Measurements from ENCODE around the gene CRYBA4. TPM values are rescaled to one million over a fixed set of nuclear protein-coding genes. Genes with fewer than 3 reads are reported as not detected.

CRYBA4 gene
- total and polyA plus RNA-seq, 10 of the 15 experiments (the other 5 are each of a cell fraction or from before 2014, with no cell fraction given), result 0.12 to 0.17 TPM; not detected in 8

DNA sequence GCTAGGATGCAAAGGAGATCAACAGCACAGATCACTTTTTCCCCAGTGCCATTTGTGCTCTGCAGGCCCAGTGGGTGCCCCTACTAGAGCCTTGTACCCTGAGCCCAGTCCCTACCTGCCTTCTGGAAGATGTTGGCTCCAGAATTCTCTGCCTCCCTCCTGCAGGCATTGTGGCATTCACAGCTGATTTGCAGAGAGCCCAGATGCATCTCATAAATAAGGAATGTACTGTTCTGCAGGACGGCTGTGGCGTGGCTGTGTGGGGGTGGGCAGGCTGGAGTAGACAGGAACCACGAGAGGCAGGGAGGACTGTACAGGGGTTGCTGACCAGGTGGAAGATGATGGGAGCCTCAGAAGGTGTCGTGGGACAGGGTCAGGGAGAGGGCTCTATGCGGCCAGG lies 24.4 kb downstream of the CRYBA4 start (continued):
- TF ChIP-seq RELA (IDR thresholded peaks at IDR 0.05; ENCODE audit: borderline replicate concordance, partially characterized antibody), result no peak

DNA sequence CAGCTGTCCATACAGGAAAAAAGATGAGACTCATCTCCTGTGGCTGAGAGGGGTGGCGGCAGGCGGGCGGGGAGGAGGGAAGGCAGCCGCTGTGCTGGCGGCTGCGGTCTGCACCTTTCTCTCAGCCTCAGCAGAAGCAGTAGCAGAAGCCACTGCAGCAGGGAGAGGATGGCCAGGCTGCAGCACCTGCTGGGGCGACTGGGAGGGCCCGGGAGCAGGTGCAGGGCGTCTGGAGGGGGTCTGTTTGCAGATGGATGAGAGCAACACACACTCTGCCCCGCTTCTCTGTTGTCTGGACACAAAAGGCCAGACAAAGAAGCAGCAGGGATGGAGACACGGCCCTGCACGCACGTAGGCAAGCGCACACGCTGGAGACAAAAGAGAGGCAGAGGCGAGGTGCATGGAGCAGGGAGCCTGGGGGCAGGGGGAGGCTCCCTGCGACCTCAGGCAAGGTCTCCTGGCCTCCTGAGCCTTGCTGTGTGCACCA lies 26.3 kb downstream of the CRYBA4 start:
- Histone ChIP-seq H3K9me3 (replicated peaks; ENCODE audit: control insufficient read depth, insufficient read depth, low read length) (no peaks in the 10 kb centered on the region), H3K36me3 (ENCODE audit: control insufficient read depth in 2 of 2, insufficient read depth in 2 of 2, low read length in 1 of 2) (no peaks in the 10 kb centered on the region), H4K20me1 (ENCODE audit: control insufficient read depth, insufficient read depth) (no peaks in the 10 kb centered on the region; the same call in 1 of the 2 replicates), H3K79me2 (ENCODE audit: control insufficient read depth, insufficient read depth, low read length) (no peaks in the 10 kb centered on the region), H3K9ac (ENCODE audit: control insufficient read depth, insufficient read depth, low read length) (no peak overlapping the region), H3K4me3 (no peak overlapping the region), H3K4me2 (ENCODE audit: control insufficient read depth, insufficient read depth) (no peak overlapping the region), H3K27me3 (replicated peaks in 1 of 2; ENCODE audit: control insufficient read depth in 2 of 2, insufficient read depth in 2 of 2, low read length in 1 of 2) (peaks cover 0 to 4% of the 10 kb centered on the region in 2 experiments; a peak in 2 of 4 replicates), H3K27ac (ENCODE audit: control insufficient read depth, insufficient read depth) (no peak overlapping the region), H2AFZ (ENCODE audit: control insufficient read depth, low read depth, low read length) (no peak overlapping the region), H3K4me1 (ENCODE audit: control insufficient read depth, insufficient read depth, low read length) (peaks cover 30% of the 10 kb centered on the region)
- in situ Hi-C loops (cut with MboI) (no loop called here), intact Hi-C loops (cut with micrococcal nuclease; ENCODE audit: unreplicated experiment) (no loop called here)
- TF ChIP-seq, protein P1, sequence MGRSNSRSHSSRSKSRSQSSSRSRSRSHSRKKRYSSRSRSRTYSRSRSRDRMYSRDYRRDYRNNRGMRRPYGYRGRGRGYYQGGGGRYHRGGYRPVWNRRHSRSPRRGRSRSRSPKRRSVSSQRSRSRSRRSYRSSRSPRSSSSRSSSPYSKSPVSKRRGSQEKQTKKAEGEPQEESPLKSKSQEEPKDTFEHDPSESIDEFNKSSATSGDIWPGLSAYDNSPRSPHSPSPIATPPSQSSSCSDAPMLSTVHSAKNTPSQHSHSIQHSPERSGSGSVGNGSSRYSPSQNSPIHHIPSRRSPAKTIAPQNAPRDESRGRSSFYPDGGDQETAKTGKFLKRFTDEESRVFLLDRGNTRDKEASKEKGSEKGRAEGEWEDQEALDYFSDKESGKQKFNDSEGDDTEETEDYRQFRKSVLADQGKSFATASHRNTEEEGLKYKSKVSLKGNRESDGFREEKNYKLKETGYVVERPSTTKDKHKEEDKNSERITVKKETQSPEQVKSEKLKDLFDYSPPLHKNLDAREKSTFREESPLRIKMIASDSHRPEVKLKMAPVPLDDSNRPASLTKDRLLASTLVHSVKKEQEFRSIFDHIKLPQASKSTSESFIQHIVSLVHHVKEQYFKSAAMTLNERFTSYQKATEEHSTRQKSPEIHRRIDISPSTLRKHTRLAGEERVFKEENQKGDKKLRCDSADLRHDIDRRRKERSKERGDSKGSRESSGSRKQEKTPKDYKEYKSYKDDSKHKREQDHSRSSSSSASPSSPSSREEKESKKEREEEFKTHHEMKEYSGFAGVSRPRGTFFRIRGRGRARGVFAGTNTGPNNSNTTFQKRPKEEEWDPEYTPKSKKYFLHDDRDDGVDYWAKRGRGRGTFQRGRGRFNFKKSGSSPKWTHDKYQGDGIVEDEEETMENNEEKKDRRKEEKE (IDR thresholded peaks at IDR 0.05), result no peak
- TF ChIP-seq TCF12 (IDR thresholded peaks at IDR 0.05; ENCODE audit: low read depth, low read length), result peak; percentile 44; the same call in 1 of the 2 replicates
- 0 out of 2 replicates have a peak, but pooled peaks have one; percentile 22 for TF ChIP-seq RUNX3 (IDR thresholded peaks at IDR 0.05; ENCODE audit: low read length)
- FAIRE-seq (no peak), DNase-seq (ENCODE audit: low read depth, low spot score) (no peak), ATAC-seq (peak; percentile 38; the same call in 2 of the 3 replicates)
- WGBS (ENCODE audit: insufficient coverage, insufficient replicate concordance, low lambda C conversion rate, missing lambda C conversion rate), result 53% methylated on average over 17 of the region's 17 CpGs
- ChIA-PET CTCF (interaction anchor here (0.6 to 0.9 kb wide), 4 partner anchors 9 to 178 kb away, joined by 3 to 4 read pairs (median 4); partner anchors contain the start of gene MIAT), RAD21 (ENCODE audit: unreplicated experiment) (no interaction called here), POLR2A (no interaction called here), SMC1A (ENCODE audit: uncharacterized antibody, unreplicated experiment) (interaction anchor here (1.6 kb wide), 1 partner anchor 217 kb away, joined by 3 read pairs; no protein-coding TSS in a partner anchor)
- no TSS peak for BruUV-seq (replicated peaks)
